Endometrium (tissue), 2 donors: ENCODE data around the gene NT5M.

Experiments
- FAIRE-seq: peaks from 2 replicates; lab custom pipeline; 2012; peaks lifted over from hg19 to GRCh38; lab: Jason Lieb, UNC
- donor health status: control.
- donor health status: control.

Gene NT5M

GRCh38 chr17:17303847-17304490 is 796 bp downstream of the NT5M start:
- no peak for FAIRE-seq

- FAIRE-seq: no peak
Measured at GRCh38 chr17:17304521-17304985, 1.4 kb downstream of the NT5M start.

GRCh38 chr17:17305281-17305801 is 2.2 kb downstream of the NT5M start:
- no peak for FAIRE-seq

GRCh38 chr17:17309356-17309755 is 6.2 kb downstream of the NT5M start:
- no peak for FAIRE-seq

GRCh38 chr17:17313350-17313991 is 10.3 kb downstream of the NT5M start:
- no peak for FAIRE-seq

- FAIRE-seq: no peak
Measured at GRCh38 chr17:17314501-17315071, 11.4 kb downstream of the NT5M start.

GRCh38 chr17:17315142-17315821 is 12.1 kb downstream of the NT5M start:
- FAIRE-seq: no peak

GRCh38 chr17:17320188-17320910 is 17.2 kb downstream of the NT5M start:
- FAIRE-seq: no peak

GRCh38 chr17:17320911-17321220 is 17.7 kb downstream of the NT5M start:
- no peak for FAIRE-seq

- no peak for FAIRE-seq
Measured at GRCh38 chr17:17321356-17322025, 18.3 kb downstream of the NT5M start.

DNA sequence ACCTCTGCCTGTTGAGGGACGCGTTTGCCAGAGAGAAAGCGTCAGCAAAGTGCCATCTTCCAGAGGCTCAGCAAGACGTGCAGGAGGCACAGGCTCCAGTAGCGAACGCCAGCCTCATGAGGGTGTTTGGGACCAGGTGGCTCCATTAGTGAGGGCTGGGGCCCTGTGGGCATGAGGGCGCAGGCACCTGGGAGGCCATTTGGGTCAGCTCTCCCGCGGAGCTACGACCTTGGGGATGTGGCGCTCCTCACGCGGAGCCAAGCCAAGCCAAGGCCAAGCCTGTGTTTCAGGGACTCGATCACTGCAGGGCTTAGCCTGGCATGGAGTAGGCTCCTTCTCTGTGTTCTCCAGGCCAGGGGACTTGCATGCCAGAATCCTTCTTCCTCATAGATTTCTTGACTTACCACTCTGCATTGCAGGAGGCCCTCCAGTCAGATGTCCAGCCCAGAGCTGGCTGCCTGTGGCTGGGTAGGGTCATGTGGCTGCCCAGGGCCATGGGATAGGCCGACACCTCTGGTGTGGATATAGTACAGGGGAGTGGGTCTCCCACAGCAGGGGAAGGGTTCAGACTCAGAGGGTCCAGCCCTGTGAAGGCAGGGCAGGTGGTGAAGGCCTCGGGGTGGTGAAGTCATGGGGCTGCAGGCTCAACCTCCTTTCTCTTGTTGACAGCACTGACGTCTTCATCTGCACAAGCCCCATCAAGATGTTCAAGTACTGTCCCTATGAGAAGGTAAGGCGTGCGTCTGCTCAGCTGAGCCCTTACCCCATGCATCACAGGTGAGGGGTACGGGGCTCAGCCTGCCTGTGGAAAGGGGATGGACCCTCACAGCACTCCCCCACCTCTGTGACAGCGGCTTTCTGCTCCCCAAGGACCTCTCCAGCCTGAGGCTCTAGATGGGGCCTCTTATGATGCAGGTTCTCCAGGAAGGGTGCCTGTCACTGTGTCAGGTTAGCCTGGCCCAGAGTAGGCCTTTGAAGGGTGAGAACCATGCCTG is 19.6 kb downstream of the NT5M start:
- FAIRE-seq: no peak

- no peak for FAIRE-seq
Measured at GRCh38 chr17:17324616-17325015, 21.4 kb downstream of the NT5M start.

DNA sequence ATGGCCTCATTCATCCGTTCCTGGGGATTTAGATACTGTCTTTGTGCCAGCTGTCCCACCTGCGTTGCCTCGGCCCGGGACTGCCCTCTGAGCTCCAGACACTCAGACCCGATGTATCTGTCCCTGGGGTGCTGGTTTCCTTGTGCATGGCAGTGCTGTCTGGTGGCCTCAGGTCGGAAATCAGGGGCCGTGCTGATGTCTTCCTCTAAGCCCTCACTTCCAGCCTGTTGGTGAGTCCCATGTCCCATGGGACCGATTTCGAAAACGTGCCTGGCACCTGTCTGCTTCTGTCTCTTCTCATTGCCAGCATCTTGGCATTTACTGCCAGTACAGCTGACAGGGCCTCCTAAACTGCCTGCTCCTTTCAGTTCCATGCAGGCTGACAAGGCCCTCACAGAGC is 22.1 kb downstream of the NT5M start:
- FAIRE-seq: no peak

DNA sequence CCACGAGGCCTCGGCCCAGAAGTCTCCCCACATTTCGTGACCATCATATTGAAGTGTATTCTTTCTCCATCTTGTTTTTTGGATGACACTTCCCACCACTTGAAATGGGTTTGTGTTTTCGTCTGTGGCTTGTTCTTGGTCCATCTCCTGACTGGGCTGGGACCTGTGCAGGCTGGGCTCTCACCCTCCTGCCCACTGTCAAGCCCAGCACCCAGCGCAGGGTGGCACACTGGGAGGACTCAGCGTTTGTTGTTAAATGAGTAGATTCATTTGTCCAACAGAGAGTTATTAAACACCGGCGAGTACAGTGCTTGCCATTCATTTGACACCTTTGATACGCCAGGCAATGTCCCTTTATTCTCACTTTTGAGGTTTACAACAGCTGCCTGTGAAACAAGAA is 22.6 kb downstream of the NT5M start:
- no peak for FAIRE-seq

DNA sequence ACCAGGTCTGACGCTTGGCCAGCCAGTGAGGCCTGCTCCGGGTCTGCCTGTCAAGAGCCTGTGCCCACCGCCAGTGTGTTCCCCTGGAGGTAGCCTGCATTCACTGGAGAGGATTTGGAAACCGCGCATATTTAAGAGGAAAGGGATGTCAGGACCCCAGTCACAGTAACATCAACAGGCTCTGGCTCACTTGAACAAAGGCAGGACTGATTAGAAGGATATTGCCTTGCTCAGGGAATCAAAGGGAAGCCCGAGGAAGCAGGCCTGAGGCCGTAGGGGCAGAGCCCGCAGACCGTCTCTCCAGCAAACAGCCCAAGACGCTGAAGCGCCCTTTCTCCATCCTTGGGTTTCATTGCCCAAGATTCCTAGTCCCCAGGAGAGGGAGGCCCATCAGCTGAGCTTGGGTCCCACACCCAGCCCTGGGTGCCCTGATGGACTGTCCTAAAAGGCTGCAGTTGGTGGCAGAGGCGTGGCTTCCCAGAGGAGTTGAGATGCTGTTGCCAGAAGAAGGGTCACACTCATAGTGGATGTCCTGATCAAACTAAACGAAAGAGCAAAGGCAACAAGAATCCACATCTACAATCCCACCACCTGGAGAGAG is 23.2 kb downstream of the NT5M start:
- FAIRE-seq: no peak

DNA sequence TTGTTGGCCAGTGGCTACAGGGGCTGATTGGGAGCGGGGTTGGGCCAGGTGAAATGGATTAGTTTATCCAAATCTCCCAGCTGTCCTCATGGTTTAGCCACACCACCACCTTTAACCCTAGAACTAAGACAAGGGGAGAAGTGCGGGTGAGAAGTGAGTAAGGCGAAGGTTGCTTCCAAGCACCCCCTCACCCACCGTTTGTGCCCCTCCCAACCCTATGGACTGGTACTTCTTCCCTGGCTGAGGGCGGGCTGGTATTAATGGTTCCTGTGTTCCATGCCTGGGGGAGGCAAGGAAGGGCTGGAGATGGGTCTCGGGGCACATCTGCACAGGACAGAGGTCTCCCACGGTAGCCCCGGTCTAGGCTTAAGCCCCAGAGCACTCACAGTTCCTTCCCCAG is 25.1 kb downstream of the NT5M start:
- FAIRE-seq: no peak

DNA sequence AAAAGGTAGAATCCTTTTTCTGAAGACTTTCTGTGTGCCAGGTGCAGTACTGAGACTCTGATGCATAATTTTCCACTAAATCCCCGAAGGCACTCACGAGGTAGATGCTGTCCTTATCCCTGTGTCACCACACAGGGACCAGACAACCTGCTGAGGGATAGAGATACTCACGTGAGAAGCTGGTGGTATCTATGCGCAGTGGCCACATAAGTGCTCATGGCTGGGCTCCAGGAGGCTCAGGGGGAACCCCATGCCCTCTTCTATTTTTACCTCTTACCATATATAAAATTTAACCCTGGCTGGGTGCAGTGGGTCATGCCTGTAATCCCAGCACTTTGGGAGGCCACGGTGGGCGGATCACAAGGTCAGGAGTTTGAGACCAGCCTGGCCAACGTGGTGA is 38.3 kb downstream of the NT5M start:
- no peak for FAIRE-seq

GRCh38 chr17:17342242-17342945 is 39.2 kb downstream of the NT5M start:
- FAIRE-seq: no peak

DNA sequence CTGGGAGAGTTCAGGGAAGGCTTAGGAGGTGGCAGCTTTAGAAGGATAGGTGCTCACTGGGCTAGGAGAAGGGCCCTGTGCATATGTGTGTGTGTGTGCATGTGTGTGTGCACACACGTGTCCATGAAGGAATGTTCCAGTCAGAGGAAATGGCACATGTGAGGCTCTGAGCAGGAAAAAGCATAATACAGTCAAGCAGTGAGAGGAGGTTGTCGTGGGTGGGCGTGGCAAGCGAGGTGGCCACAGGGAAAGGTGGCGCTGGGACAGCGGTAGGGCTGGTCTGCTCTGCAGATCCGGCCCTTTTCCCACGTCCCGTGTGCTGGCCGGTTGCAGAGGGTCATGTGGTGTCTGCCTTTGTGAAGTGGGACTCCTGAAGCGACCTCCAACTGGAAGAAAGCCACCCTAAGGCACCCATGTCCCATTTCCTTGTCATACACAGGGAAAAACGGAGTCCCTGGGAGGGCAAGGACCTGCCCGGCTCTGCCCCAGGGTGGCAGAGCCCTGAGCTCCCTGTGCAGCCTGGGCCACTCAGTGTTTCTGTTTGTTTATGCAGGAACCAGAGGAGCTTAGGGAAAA is 40.1 kb downstream of the NT5M start:
- no peak for FAIRE-seq
